ENCODE measurements around the gene TNFSF9. TPM values are rescaled to one million over a fixed set of nuclear protein-coding genes. Genes with fewer than 3 reads are reported as not detected.
"Not testable (repeated sequence)": the region's sequence is repeated elsewhere in the genome, so short reads cannot be mapped to it uniquely, and the experiment has no call there.

Gene TNFSF9
- total RNA-seq, 1 experiment from 2014 or later: 0.92 TPM

GRCh38 chr19:6551607-6552450 is 21.0 kb downstream of the TNFSF9 start:
- Mint-ChIP-seq H3K27me3 (ENCODE audit: unreplicated experiment) (peaks cover 5% of the 10 kb centered on the region), H3K27ac (ENCODE audit: unreplicated experiment) (no peak overlapping the region), H3K4me1 (ENCODE audit: low read depth, unreplicated experiment) (no peaks in the 10 kb centered on the region), H3K9me3 (ENCODE audit: low read depth, unreplicated experiment) (peaks cover 3% of the 10 kb centered on the region), H3K4me3 (ENCODE audit: low read depth, unreplicated experiment) (no peak overlapping the region), H3K36me3 (ENCODE audit: insufficient read depth, unreplicated experiment) (no peaks in the 10 kb centered on the region)
- intact Hi-C loops (cut with micrococcal nuclease; ENCODE audit: unreplicated experiment): no loop called here
- BruUV-seq (replicated peaks): no TSS peak
- DNase-seq: no peak
- CTCF ChIA-PET: interaction anchor here (0.7 kb wide), 1 partner anchor 172 kb away, joined by 3 read pairs; no protein-coding TSS in a partner anchor
- no peak for TF ChIP-seq CTCF (IDR thresholded peaks at IDR 0.05; ENCODE audit: unreplicated experiment)

GRCh38 chr19:6556043-6556449 is 25.2 kb downstream of the TNFSF9 start:
- intact Hi-C loops (cut with micrococcal nuclease; ENCODE audit: unreplicated experiment): no loop called here
- CTCF ChIA-PET: interaction anchor here (0.7 kb wide), 1 partner anchor 31 kb away, joined by 3 read pairs; no protein-coding TSS in a partner anchor
- no peaks in the 10 kb centered on the region for H3K36me3 Mint-ChIP-seq (ENCODE audit: insufficient read depth, unreplicated experiment)
- H3K27me3 Mint-ChIP-seq (ENCODE audit: unreplicated experiment): no peaks in the 10 kb centered on the region
- no TSS peak for BruUV-seq (replicated peaks)
- no peak for TF ChIP-seq CTCF (IDR thresholded peaks at IDR 0.05; ENCODE audit: unreplicated experiment)
- no peak overlapping the region for H3K4me3 Mint-ChIP-seq (ENCODE audit: low read depth, unreplicated experiment)
- H3K9me3 Mint-ChIP-seq (ENCODE audit: low read depth, unreplicated experiment): no peaks in the 10 kb centered on the region
- no peak for DNase-seq
- no peaks in the 10 kb centered on the region for H3K4me1 Mint-ChIP-seq (ENCODE audit: low read depth, unreplicated experiment)
- no peak overlapping the region for H3K27ac Mint-ChIP-seq (ENCODE audit: unreplicated experiment)

GRCh38 chr19:6556480-6557195 is 25.8 kb downstream of the TNFSF9 start:
- Mint-ChIP-seq H3K4me3 (ENCODE audit: low read depth, unreplicated experiment) (no peak overlapping the region), H3K27ac (ENCODE audit: unreplicated experiment) (no peak overlapping the region), H3K4me1 (ENCODE audit: low read depth, unreplicated experiment) (no peaks in the 10 kb centered on the region), H3K9me3 (ENCODE audit: low read depth, unreplicated experiment) (no peaks in the 10 kb centered on the region), H3K27me3 (ENCODE audit: unreplicated experiment) (no peaks in the 10 kb centered on the region), H3K36me3 (ENCODE audit: insufficient read depth, unreplicated experiment) (no peaks in the 10 kb centered on the region)
- no TSS peak for BruUV-seq (replicated peaks)
- intact Hi-C loops (cut with micrococcal nuclease; ENCODE audit: unreplicated experiment): no loop called here
- CTCF ChIA-PET: no interaction called here
- no peak for DNase-seq
- TF ChIP-seq CTCF (IDR thresholded peaks at IDR 0.05; ENCODE audit: unreplicated experiment): no peak

GRCh38 chr19:6562437-6562836 is 31.6 kb downstream of the TNFSF9 start:
- H3K36me3 Mint-ChIP-seq (ENCODE audit: insufficient read depth, unreplicated experiment); H3K27me3 Mint-ChIP-seq (ENCODE audit: unreplicated experiment); H3K4me1 Mint-ChIP-seq (ENCODE audit: low read depth, unreplicated experiment); H3K4me3 Mint-ChIP-seq (ENCODE audit: low read depth, unreplicated experiment); CTCF ChIA-PET; H3K27ac Mint-ChIP-seq (ENCODE audit: unreplicated experiment); BruUV-seq (replicated peaks); H3K9me3 Mint-ChIP-seq (ENCODE audit: low read depth, unreplicated experiment); DNase-seq; intact Hi-C loops (cut with micrococcal nuclease; ENCODE audit: unreplicated experiment): not testable (repeated sequence)
